ELR (cell line): ENCODE data around the gene PKNOX2.

ENCODE experiments used
- DNase-seq: peaks from one replicate; pipeline ENCODE4 v3.0.0-alpha.2; 2015; ENCODE audit warnings: low read depth

The PKNOX2 gene

DNA sequence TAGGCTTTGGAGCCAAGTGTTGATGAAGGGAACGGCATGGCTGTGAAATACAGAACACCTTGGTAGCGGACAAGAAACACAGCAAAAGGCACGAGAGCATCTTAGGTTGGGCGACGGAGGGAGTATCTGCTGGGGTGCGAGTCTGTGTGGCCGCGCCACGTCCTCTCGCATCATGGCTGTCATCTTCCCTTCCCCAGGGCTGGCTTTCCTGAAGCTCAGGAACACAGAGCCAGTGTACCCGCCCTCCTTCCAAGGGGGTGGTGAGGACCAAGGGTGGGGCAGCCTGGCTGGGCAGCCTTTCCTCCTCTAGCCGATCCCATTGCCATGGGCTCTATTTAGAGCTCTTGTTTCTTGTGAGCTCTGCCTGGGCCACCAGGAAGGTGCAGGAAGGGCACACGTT is 177.1 kb downstream of the PKNOX2 start:
- no peak for DNase-seq

DNA sequence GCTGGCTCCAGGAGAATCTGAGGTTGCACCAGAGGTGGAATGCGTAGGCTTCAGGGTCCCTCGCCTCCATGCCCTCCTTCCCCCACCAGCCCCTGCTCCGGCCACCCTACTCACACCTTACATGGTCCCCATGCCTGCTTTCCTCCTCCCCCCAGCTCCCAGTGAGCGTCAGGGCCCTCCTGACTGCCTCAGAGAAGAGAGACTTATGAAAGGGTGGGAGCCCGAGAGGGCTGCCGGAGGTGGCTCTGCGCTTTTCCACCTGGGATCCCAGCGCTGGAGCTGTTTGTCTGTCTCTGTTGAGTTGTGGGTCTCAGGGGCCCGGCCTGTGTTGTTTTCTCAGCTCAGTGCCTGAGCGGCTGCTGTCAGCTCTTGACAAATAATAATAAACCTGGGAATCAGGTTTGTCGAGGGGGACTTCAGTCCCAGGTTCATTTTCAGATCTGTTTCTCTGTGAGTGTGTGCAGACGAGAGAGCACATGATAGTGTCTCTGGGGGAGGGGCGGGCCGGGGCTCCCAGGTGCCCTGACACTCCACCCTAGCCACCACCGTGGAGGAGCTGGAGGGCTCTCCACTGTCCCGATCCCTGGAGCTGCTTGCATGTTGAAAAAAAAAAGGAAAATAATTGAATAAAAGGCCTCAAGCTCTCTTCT is 177.9 kb downstream of the PKNOX2 start:
- DNase-seq: no peak

DNA sequence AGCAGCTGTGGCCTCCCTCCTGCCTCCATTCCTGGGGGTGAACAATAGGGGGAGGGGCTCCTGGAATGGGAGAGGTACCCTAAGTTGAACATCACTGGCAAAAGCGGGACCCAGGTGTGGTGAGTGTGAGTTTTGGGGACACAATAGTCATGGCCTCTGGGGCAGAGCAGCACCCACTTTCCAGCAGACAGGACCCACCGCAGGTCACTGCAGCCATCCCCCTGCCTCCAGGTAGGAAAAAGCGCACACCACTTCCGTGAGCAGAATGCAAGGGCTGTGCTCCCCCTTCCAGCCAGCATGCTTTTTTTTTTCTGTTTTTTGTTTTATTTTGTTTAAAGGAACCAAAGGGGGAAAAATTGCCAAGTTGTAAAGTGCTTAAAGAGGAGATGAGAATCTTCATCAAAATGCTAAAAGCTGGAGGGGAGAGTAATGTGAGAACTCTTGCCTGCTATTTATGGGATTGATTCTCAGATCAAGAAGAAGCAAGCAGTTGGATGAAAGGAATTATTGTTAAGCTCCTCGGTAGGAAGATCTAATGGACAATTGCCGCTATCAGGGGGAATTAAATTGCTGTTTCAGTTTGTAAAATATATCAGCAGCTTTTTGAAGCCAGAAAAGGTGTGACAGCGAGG is 178.7 kb downstream of the PKNOX2 start:
- DNase-seq: no peak

DNA sequence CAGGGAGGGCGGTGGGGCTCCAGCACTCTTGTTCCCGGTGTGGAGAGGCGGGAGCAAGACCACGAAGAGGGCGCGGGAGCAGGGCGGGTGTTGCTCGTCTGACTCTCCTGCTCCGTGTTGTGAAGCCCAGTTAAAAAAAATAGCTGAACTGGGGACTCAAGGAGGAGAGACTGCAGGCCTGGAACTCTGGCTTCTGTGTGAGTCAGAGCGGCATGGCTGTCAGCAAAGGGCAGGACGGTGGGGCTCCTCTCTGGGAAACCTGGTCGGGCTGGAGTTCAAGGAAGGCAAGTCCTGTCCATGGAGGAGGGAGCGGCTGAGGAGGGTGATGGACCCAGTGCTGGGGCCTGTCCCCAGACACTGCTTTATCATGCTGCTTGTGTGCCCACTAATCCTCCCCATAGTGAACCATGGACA is 179.2 kb downstream of the PKNOX2 start:
- peak; percentile 21 for DNase-seq

DNA sequence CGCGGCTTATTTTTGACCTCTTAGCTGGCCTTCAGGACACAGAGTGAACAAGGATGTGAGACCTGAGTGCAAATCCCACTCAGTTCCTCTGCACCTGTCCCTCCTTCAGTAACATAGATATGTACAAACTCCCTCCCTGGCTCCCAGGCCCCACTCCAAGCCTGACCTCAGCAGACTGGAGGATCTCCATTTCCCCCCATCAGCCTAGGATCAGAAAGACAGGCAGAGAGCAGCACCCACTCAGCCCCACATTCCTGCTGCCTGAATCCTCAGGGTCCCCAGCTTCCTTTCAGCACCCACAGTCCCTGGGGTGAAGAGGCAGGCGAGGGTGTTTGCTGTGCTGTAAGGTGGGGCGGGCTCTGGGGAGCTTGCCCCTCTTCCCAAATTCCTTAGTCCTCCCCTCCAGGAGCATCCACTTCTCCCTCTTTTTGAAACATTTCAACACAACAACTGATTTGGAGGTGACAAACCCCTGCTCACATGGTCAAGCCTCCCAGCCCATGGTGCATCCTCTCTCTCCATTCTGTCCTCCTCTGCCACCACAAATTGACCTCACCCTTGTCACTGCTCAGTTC is 180.4 kb downstream of the PKNOX2 start:
- no peak for DNase-seq

DNA sequence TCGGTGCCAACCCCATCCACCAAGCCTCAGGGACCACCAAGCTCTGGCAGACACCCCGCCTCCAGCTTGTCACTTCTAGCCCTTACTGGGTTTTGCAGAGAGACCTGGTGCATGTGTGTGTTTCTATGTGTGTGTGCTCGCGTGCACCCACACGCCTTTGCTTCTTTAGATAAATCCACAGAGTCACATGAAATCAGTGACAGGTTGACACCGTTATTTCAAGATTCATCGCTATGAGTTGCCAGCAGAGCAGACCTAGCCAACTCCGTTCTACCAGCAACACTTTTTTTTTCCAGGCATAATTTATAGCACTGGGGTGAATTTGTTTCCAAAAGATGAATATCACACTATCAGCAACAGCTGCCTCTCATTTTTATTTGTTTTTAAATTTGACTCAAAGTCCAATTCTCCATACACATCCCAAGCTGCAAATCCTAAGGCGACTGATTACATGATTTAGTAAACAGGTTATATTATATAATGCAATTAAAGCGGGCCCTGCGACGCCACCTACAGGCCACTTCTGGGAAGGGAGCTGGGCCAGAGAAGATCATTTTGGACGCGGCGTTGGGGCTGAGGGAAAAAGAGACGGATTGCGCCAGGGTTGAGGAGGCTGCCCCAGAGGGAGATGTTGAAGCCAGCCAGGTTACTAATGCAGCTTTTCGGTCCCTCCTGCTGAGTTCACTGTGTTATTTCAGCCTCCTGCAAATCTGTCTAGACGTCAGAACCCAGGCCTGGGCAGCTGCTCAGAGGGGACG is 181.0 kb downstream of the PKNOX2 start:
- DNase-seq: peak; percentile 65

DNA sequence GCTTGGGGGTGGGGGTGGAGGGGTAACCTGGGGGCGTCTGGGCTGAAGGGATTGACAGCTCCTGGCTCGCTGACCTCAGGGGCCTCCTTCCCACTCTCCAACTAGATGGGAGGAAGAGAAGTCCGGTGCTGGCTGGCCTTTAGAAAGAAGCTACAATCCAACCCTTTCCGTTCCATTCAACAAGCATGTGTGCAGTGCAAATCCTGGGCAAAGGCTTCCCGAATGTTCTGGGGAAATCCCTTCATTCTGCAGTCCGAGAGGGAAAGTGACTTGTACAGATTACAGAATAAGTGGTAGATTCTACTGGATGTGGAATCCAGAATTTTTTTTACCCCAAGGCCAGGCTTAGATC is 181.6 kb downstream of the PKNOX2 start:
- DNase-seq: no peak

DNA sequence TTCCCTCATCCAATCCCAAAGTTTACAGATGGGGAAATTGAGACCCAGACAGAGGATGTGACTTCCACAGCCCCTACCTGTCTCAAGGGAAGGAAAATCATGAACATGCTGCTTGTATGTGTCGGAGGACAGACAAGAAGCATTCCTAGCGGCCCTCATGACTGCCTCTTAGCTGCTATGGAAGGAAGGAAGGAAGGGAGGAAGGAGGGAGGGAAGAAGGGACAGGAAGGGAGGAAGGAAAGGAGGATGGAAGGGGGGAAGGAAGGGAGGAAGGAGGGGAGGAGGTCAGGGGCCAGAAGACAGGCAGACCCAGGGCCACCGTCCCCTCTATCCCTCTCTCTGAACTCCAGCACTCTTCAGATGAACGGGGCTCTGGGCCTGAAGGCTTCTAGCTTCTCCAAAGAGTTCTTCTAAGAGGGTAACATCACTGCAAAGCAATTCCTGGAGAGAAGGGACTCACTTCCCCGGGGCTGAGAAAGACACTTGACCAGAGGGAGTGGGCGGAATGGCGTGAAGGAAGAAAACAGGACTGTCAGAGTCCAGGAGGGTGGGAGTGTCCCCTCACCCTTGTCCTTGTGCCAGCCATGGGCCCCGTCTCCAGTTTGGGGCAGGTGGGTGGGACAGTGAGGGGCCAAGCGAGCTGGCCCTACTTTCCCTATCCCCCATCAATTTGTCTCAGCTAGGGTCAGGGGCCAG is 182.2 kb downstream of the PKNOX2 start:
- no peak for DNase-seq

DNA sequence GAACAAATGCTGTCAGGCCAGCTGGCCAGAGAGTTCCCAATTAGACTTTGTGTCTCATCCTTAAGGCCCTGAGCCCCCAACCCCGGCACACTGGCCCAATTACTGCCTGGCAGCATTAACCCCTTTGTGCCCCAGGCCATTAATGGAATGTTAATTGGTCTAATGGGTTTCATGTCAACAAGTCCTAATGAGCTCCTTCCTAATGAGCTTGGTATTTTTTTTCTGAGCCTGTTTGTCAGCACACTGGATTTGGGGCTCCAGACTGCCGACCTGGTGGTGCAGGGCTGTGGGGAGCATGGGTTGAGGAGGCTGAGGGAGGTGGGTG is 182.7 kb downstream of the PKNOX2 start:
- no peak for DNase-seq

DNA sequence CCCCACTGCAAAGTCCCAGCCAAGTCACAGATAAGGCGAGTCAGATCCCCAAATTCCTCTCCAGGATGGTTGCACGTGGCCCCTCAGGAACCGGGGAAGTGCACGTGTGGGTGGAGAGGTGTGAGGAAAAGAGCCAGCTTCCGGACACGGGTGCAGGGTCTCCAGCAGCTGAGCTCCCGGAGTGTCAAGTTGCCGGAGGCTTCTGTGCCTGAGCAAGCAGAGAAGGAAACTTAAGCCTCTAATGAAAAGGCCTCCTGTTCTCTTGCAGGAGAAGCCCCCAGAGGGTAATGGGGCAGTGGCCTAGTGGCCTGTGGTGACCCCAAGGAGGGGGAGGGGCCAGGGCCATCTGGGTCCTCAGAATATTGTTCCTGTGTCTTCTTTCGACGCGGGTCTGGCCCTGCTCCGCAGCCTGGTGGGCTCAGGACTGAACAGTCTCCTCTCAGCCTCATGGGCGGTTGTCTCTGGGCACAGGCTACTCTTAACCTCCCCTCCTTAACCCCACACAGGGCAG is 183.6 kb downstream of the PKNOX2 start:
- DNase-seq: no peak

DNA sequence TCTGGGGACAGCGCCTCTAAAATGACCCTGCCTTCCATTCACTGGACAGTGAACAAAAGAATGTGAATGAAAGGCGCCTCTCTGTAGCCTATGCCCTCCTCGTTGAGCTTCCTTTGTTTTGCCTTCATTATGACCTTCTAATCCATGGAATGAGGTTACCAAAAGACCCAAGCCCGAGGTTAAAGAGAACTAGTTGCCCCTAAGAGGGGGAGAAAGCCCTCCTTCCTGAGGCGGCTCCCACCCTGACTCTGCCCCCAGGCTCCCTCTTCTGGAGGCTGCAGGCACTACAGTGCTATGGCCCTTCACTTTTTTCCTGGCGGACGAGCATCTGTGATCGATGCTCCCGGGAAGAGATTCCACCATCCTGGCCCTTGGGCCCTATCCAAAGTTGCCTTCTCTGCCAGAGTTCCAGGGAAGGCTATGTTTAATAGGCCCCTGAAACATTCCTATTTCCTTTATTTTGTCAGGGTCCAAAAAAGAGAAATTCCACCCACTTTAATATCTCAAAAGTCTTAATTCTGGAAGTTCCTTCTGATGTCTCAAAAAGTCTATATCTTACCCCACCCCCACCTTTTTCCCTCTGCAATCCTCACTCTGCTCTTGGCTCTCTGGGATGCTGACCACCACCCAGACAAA is 184.2 kb downstream of the PKNOX2 start:
- DNase-seq: peak; percentile 47

DNA sequence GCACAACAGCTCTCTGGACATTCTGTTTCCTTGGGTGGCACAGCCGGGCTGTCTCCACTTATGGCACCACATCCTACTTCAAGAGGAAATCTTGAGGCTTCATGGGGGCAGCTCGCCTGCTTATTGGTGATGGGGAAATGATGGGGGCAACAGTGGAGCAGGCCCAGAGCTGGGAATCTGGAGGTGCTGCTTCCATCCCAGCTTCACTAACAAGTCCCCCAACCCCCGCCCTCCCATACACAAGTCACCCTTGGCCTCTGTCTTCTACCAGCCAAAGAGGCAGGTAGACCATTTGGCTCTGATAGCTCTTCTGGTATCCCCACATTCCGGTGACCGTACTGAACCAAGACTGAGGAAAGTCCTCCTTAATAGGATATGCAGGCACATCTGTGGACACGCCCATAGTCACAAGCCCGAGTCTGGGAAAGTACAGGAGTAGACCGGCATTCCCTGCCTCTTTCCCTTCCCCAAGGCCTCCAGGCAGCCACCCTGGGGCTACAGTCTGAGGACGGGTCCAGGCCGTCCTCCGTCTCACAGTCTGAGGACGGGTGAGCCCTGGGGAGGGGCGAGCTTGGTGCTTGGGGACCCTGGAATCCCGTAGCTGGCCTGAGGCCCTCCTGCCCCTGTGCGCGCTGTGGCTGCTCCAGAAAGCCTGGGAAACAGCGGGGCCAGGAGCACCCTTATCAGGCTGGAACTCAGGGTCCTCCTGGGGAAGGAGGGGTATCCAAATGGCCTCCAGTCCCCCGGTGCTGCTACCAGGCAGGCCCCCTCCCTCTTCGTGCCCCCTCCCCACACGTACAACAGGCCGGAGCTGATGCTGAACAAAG is 185.9 kb downstream of the PKNOX2 start:
- no peak for DNase-seq

DNA sequence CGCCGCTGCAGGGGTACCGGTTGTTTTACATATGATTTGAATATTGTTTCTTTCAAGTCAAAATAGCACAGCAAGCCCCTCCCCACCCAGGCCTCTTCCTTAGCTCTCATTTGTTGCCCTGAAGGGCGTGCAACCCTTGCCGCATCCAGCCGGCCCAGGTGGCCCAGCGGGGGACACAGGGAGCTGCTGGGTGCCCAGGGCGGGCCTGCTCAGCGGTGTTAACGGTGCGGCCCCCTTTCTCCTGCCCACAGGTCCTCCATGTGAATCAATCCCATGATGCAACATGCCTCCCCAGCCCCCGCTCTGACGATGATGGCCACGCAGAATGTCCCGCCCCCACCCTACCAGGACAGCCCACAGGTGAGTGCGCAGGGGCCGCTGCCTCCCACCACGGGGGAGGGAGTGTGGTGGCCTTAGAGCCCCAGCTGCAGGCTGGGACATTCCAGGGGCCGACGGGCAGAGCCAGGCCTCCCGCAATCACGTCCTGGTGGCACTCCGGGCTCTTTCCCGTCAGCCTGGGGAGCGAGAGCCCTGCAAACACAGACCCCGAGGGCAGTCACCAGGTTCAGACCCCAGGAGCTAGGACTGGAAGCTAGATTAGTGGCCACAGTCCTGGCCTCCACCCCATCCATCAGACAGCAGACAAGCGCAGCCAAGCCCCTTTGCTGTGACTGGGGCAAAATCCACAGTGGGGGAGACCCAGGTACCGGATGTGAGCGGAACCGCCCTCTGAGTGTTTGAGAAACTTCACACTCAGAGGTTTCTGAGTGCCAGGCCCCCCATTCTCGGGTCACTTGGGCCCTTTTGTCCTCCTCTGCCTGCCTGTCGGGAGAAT is 186.7 kb downstream of the PKNOX2 start:
- DNase-seq: no peak

DNA sequence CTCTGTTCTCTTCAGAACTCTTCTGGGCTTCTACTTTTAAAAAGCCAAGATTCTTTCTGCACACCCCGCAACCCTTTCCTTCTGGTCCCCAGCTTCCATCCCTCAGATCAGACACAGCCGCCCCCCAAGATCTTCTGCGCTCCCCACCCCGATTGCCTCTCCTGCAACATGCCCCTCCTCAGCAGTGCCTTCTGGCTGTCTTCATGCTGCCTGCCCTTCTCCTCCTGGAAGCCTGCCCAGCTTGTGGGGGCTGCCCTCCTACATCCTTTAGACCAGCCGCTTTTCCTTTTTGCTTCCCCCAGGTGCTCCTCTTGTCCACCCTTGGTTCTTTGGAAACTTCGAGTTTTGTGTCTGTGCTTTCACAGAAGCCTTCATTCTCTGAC is 187.3 kb downstream of the PKNOX2 start:
- no peak for DNase-seq

DNA sequence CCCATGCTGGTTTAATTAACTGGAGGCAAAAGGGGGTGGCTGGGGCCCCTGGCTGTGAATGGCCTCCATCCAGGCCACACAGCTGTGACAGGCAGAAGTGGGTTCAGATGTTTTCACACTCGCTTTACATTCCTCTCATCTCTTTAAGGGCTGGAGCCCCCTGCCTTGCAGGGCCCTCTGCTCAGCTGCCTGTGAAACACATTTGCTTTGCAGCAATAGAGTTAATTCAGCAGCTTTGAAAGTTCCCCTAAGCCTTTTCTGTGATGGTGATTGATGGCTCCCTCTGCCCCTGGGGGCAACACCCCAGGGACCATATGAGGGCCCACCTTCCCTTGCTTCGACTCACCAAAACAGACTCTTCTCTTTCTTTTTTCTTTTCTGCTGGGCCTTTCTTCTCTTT is 192.2 kb downstream of the PKNOX2 start:
- no peak for DNase-seq

DNA sequence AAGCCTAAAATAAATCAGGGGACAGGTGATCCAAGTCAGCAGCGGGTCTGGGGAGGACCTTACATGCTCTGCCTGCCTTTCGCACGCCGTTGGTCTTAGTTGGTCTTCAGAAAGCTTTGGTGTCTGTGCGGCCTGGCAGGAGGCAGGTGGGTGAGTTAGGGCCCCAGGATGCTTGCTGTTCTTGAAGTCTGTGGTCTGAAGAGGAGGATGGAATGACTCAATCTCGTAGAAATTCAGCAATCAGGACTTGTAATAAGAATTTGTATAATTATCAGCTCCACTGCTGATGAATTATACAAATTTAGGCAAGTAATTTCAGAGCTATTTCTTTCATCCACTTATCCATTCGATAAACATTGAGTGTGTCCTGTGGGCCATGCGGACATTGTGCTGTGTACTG is 193.0 kb downstream of the PKNOX2 start:
- no peak for DNase-seq

DNA sequence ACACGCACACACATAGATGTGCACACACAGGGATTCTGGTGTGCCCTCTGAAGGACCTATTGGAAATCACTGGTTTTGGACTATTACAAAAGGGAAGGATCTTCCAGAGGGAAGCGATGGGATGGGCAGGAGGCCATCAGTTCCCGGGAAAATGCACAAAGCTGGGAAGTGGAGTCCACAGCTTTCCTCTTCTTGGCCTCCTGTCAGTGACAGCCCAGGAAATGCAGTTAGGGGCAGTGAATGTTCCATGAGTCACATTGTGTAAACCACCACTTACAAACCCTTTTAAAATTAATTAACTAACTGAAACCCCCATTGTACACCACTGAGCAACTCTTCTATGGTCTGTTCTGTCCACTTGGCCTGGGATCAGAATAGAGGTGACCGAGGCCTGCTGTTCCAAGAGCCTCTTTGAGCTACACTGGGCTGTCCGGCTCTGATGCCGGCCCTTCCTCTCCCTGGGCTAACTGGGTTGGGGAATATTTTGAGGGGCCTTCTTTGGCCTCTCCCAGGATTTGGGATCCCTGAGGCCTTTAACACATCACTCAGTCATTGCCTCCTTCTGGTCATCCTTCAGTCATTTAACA is 193.8 kb downstream of the PKNOX2 start:
- peak; percentile 48 for DNase-seq

DNA sequence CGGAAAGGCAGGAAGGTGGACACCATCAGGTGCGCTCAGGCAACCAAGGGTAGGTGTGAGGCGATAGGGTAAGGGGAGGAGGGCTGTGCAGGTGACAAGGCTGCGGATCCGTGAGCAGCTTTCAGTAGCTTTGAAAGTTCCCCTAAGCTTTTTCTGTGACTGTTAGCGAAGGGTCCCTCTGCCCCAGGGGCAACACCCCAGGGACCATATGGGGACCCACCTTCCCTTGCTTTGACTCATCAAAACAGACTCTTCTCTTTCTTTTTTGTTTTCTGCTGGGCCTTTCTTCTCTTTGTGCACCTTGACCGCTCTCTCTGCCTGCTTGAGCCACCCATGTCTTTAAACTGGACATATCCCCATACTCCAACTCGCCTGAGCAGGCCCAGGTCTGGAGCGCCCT is 194.6 kb downstream of the PKNOX2 start:
- no peak for DNase-seq

DNA sequence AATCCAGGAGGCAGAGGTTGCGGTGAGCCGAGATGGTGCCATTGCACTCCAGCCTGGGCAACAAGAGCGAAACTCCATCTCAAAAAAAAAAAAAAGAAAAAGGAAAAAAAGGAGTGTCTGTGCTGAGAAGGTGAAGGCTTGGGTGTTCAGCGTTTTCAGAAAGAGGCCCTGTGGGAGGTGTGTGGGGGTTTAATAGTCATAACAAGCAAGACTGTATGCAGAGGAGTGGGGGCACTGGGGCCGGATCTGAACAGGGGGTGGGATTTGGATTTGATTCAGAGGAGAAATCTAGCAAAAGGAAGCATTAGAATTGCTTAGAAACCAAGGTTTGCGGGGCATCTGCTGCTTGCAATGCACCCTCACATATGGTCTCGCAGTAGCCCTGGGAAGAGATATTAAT is 195.5 kb downstream of the PKNOX2 start:
- no peak for DNase-seq
